ENCODE measurements around the gene KRTAP5-11. TPM values are rescaled to one million over a fixed set of nuclear protein-coding genes. Genes with fewer than 3 reads are reported as not detected.
"Not testable (repeated sequence)": the region's sequence is repeated elsewhere in the genome, so short reads cannot be mapped to it uniquely, and the experiment has no call there.

The KRTAP5-11 gene
- total RNA-seq, 4 donors from 2014 or later: not detected

- Histone ChIP-seq H3K36me3 (no peaks in the 10 kb centered on the region), H3K4me3 (replicated peaks in 1 of 3) (no peak overlapping the region), H3K4me1 (no peaks in the 10 kb centered on the region), H3K9me3 (no peaks in the 10 kb centered on the region), H3K27ac (no peak overlapping the region), H3K27me3 (no peaks in the 10 kb centered on the region)
- TF ChIP-seq, protein P1, sequence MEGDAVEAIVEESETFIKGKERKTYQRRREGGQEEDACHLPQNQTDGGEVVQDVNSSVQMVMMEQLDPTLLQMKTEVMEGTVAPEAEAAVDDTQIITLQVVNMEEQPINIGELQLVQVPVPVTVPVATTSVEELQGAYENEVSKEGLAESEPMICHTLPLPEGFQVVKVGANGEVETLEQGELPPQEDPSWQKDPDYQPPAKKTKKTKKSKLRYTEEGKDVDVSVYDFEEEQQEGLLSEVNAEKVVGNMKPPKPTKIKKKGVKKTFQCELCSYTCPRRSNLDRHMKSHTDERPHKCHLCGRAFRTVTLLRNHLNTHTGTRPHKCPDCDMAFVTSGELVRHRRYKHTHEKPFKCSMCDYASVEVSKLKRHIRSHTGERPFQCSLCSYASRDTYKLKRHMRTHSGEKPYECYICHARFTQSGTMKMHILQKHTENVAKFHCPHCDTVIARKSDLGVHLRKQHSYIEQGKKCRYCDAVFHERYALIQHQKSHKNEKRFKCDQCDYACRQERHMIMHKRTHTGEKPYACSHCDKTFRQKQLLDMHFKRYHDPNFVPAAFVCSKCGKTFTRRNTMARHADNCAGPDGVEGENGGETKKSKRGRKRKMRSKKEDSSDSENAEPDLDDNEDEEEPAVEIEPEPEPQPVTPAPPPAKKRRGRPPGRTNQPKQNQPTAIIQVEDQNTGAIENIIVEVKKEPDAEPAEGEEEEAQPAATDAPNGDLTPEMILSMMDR (IDR thresholded peaks at IDR 0.05): no peak
- TF ChIP-seq POLR2A (IDR thresholded peaks at IDR 0.05): no peak
- 90 to 92% methylated on average over 11 of the region's 11 CpGs for WGBS, 2 donors
- intact Hi-C loops (cut with DNase I): no loop called here
- DNase-seq: no peak
Measured at GRCh38 chr11:71539017-71539416, 43.7 kb downstream of the KRTAP5-11 start.

GRCh38 chr11:71538666-71538990 is 44.0 kb downstream of the KRTAP5-11 start:
- intact Hi-C loops (cut with DNase I): no loop called here
- DNase-seq: no peak
- H3K9me3 ChIP-seq: no peaks in the 10 kb centered on the region
- H3K27ac ChIP-seq: no peak overlapping the region
- no peak overlapping the region for H3K4me3 ChIP-seq (replicated peaks in 1 of 3)
- no peaks in the 10 kb centered on the region for H3K27me3 ChIP-seq
- WGBS, 2 donors: 95 to 96% methylated on average over 4 of the region's 4 CpGs
- no peaks in the 10 kb centered on the region for H3K4me1 ChIP-seq
- no peaks in the 10 kb centered on the region for H3K36me3 ChIP-seq
- TF ChIP-seq, protein P1 (IDR thresholded peaks at IDR 0.05): no peak
- TF ChIP-seq POLR2A (IDR thresholded peaks at IDR 0.05): no peak

DNA sequence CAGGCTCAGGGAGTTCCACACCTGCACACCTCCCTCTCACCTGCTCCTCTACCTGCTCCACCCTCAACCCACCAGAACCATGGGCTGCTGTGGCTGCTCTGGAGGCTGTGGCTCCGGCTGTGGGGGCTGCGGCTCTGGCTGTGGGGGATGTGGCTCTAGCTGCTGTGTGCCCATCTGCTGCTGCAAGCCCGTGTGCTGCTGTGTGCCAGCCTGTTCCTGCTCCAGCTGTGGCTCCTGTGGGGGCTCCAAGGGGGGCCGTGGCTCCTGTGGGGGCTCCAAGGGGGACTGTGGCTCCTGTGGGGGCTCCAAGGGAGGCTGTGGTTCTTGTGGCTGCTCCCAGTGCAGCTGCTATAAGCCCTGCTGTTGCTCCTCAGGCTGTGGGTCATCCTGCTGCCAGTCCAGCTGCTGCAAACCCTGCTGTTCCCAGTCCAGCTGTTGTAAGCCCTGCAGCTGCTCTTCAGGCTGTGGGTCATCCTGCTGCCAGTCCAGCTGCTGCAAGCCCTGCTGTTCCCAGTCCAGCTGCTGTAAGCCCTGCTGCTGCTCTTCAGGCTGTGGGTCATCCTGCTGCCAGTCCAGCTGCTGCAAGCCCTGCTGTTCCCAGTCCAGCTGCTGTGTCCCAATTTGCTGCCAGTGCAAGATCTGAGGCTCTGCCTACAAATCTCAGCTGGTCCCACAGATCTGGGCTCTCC is 44.6 kb downstream of the KRTAP5-11 start, which contains the start of gene KRTAP5-8:
KRTAP5-8 (plus strand) TSS at position 49 of the 689 bp plus-strand sequence; CDS start at position 80, 31 bp downstream.
- H3K36me3 ChIP-seq; H3K27ac ChIP-seq; H3K9me3 ChIP-seq; intact Hi-C loops (cut with DNase I); DNase-seq; H3K4me3 ChIP-seq (replicated peaks in 1 of 3); H3K4me1 ChIP-seq; H3K27me3 ChIP-seq: not testable (repeated sequence)
- 40% methylated on average over 1 of the region's 4 CpGs; no CpG with 5 or more reads in 1 of the 2 donors for WGBS, 2 donors

- peak in 1 of 2 donors; percentile 12 for DNase-seq
- TF ChIP-seq POLR2A (IDR thresholded peaks at IDR 0.05): no peak
- TF ChIP-seq, protein P1 (IDR thresholded peaks at IDR 0.05): no peak
- 68 to 76% methylated on average over 9 of the region's 9 CpGs for WGBS, 2 donors
- H3K27me3 ChIP-seq: no peaks in the 10 kb centered on the region
- no peaks in the 10 kb centered on the region for H3K9me3 ChIP-seq
- intact Hi-C loops (cut with DNase I): no loop called here
- H3K4me1 ChIP-seq: no peaks in the 10 kb centered on the region
- no peaks in the 10 kb centered on the region for H3K36me3 ChIP-seq
- H3K27ac ChIP-seq: no peak overlapping the region
- H3K4me3 ChIP-seq (replicated peaks in 1 of 3): no peak overlapping the region
Measured at GRCh38 chr11:71537537-71537936, 45.1 kb downstream of the KRTAP5-11 start.

- intact Hi-C loops (cut with DNase I): no loop called here
- TF ChIP-seq POLR2A (IDR thresholded peaks at IDR 0.05): no peak
- TF ChIP-seq, protein P1 (IDR thresholded peaks at IDR 0.05): no peak
Measured at GRCh38 chr11:71535825-71536224, 46.9 kb downstream of the KRTAP5-11 start.

GRCh38 chr11:71534711-71535608 is 47.7 kb downstream of the KRTAP5-11 start:
- H3K36me3 ChIP-seq; DNase-seq; H3K27ac ChIP-seq; H3K4me3 ChIP-seq (replicated peaks in 1 of 3); intact Hi-C loops (cut with DNase I); H3K27me3 ChIP-seq; H3K4me1 ChIP-seq; H3K9me3 ChIP-seq: not testable (repeated sequence)
- 82 to 84% methylated on average over 17 of the region's 17 CpGs for WGBS, 2 donors

More at GRCh38 chr11:71535825-71536224, 46.9 kb downstream of the KRTAP5-11 start:
- Histone ChIP-seq H3K36me3 (no peaks in the 10 kb centered on the region), H3K27ac (no peak overlapping the region), H3K4me1 (no peaks in the 10 kb centered on the region), H3K27me3 (no peaks in the 10 kb centered on the region), H3K9me3 (no peaks in the 10 kb centered on the region), H3K4me3 (replicated peaks in 1 of 3) (no peak overlapping the region)
- 86 to 91% methylated on average over 9 of the region's 9 CpGs for WGBS, 2 donors
- no peak for DNase-seq
